Stimulated activated CD4-positive, alpha-beta T cell treated with anti-CD3 and anti-CD28 coated beads, Interleukin-12 subunit alpha, Interleukin-12 subunit beta, amount 100 ng/mL, for 4 hours (primary cell): Measurements from ENCODE around the gene TMEM161B.
"Not testable (repeated sequence)": the region's sequence is repeated elsewhere in the genome, so short reads cannot be mapped to it uniquely, and the experiment has no call there.

Source experiments
- DNase-seq: peaks from one replicate; pipeline ENCODE4 v3.0.0-alpha.2; 2020

TMEM161B gene

GRCh38 chr5:88248743-88249540 lies 19.7 kb downstream of the TMEM161B start:
- DNase-seq = no peak

- DNase-seq = no peak
Observed at GRCh38 chr5:88248094-88248493, 20.6 kb downstream of the TMEM161B start.

GRCh38 chr5:88245893-88246244 lies 22.8 kb downstream of the TMEM161B start:
- no peak for DNase-seq

- DNase-seq = no peak
Observed at GRCh38 chr5:88245241-88245892, 23.3 kb downstream of the TMEM161B start.

- DNase-seq = no peak
Observed at GRCh38 chr5:88244686-88245085, 24.0 kb downstream of the TMEM161B start.

- not testable (repeated sequence) for DNase-seq
Observed at GRCh38 chr5:88243493-88243892, 25.2 kb downstream of the TMEM161B start.

GRCh38 chr5:88238732-88239131 lies 29.9 kb downstream of the TMEM161B start:
- DNase-seq = no peak

- no peak for DNase-seq
Observed at GRCh38 chr5:88236866-88237642, 31.6 kb downstream of the TMEM161B start.

GRCh38 chr5:88235828-88236227 lies 32.8 kb downstream of the TMEM161B start:
- no peak for DNase-seq

GRCh38 chr5:88235346-88235745 lies 33.3 kb downstream of the TMEM161B start:
- DNase-seq = no peak

- DNase-seq = no peak
Observed at GRCh38 chr5:88230546-88231066, 38.0 kb downstream of the TMEM161B start.

GRCh38 chr5:88226881-88227450 lies 41.7 kb downstream of the TMEM161B start:
- no peak for DNase-seq

GRCh38 chr5:88214655-88215054 lies 54.0 kb downstream of the TMEM161B start:
- no peak for DNase-seq

GRCh38 chr5:88207575-88207974 lies 61.1 kb downstream of the TMEM161B start:
- DNase-seq = no peak

- no peak for DNase-seq
Observed at GRCh38 chr5:88203981-88204750, 64.5 kb downstream of the TMEM161B start.

GRCh38 chr5:88195636-88196035 lies 73.0 kb downstream of the TMEM161B start:
- no peak for DNase-seq

- no peak for DNase-seq
Observed at GRCh38 chr5:88193896-88194295, 74.7 kb downstream of the TMEM161B start.

- no peak for DNase-seq
Observed at GRCh38 chr5:88190106-88190834, 78.4 kb downstream of the TMEM161B start.

- not testable (repeated sequence) for DNase-seq
Observed at GRCh38 chr5:88189484-88189883, 79.2 kb downstream of the TMEM161B start.

- DNase-seq = no peak
Observed at GRCh38 chr5:88188458-88189132, 80.0 kb downstream of the TMEM161B start.

GRCh38 chr5:88183255-88183654 lies 85.4 kb downstream of the TMEM161B start:
- DNase-seq = no peak
